ENCODE measurements around the gene MGLL.

Gene MGLL

DNA sequence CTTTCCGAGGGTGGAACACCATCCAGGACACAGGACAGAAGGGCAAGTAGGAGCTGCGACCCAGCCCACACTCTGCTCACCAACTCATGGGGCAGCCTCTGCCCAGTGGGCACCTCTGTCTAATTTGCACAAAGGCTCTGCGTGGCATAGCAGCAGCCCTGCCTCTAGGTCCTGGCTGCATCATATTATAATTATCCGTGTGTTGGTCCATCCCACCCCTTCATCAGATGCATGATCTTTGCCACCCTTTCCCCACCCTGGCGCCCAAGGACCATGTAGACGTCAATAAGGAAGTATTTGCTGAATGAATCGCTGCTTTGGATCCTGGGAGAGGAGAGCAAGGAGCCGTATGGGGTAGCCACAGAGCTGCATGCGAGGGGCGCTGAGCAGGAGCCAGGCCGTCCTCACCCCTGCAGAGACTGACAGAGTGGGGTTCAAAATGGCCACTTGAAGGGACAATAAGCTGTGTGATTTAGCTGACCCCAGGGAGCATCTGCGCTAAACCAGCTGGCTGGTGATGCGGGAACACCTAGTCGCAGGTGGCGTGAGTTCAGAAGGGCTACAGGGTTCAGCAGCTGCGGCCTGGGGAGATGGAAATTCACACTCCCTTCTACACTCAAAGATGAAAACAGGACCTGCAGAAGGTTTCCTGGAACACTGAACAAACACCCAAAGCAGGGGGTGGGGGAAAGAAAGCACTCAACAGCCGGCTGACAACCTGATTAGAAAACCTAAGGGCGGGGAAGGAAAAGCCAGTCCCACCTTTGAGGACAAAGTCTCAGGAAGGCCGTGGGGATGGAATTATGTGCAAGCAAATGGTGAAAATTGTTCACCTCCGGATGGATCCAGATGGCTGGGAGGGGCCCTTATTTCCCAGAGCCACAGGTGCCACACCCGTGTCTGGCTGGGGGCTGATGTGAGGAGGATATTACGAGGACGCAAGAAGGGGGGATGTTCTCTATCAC is 6.4 kb downstream of the MGLL start:
- Histone ChIP-seq H3K4me1 (ENCODE audit: control insufficient read depth in 5 of 5, insufficient read depth in 5 of 5, low read length in 5 of 5) (peaks cover 28 to 87% (median 79%) of the 10 kb centered on the region in 5 donors), H3K4me3 (ENCODE audit: low read depth in 1 of 5, low read length in 5 of 5) (peak overlapping the region in 2 of 5 donors; percentile 12 to 39), H3K27me3 (ENCODE audit: control insufficient read depth in 5 of 5, insufficient read depth in 4 of 5, low read length in 5 of 5) (no peaks in the 10 kb centered on the region), H3K27ac (ENCODE audit: low read depth, low read length) (peak overlapping the region; percentile 91), H3K36me3 (ENCODE audit: control insufficient read depth in 5 of 5, insufficient read depth in 5 of 5, low read length in 5 of 5) (peaks cover 16 to 86% (median 65%) of the 10 kb centered on the region in 5 donors), H3K9me3 (ENCODE audit: control insufficient read depth in 5 of 5, low read length in 5 of 5) (peaks cover 0 to 5% (median 0%) of the 10 kb centered on the region in 5 donors), H3K9ac (ENCODE audit: low read length in 5 of 5) (no peak overlapping the region)

DNA sequence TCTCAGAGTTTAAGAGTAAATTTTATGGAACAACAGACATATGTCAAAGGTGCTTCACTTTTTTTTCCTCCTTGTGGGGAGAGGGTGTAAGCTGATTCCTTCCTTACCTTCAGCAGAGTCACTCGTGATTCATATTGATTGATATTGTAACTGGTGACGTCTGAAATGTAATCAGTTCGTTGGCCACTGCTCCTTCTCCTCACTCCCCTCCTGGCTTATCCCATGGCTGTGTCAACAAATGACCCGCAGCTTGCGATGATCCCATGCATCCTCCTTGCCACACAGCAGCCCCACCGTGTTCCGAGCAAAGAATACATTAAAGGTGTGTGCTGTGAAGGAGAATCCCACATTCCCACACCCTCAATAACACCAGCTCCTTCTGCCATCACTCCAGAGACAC is 7.3 kb downstream of the MGLL start:
- Histone ChIP-seq H3K9ac (ENCODE audit: low read length in 5 of 5) (no peak overlapping the region), H3K27ac (ENCODE audit: low read depth, low read length) (peak overlapping the region; percentile 91), H3K9me3 (ENCODE audit: control insufficient read depth in 5 of 5, low read length in 5 of 5) (peaks cover 0 to 5% (median 0%) of the 10 kb centered on the region in 5 donors), H3K27me3 (ENCODE audit: control insufficient read depth in 5 of 5, insufficient read depth in 4 of 5, low read length in 5 of 5) (no peaks in the 10 kb centered on the region), H3K4me3 (ENCODE audit: low read depth in 1 of 5, low read length in 5 of 5) (peak overlapping the region in 1 of 5 donors; percentile 12), H3K36me3 (ENCODE audit: control insufficient read depth in 5 of 5, insufficient read depth in 5 of 5, low read length in 5 of 5) (peaks cover 19 to 94% (median 74%) of the 10 kb centered on the region in 5 donors), H3K4me1 (ENCODE audit: control insufficient read depth in 5 of 5, insufficient read depth in 5 of 5, low read length in 5 of 5) (peaks cover 28 to 86% (median 75%) of the 10 kb centered on the region in 5 donors)

- peaks cover 21 to 94% (median 77%) of the 10 kb centered on the region in 5 donors for H3K36me3 ChIP-seq (ENCODE audit: control insufficient read depth in 5 of 5, insufficient read depth in 5 of 5, low read length in 5 of 5)
- peaks cover 0 to 5% (median 0%) of the 10 kb centered on the region in 5 donors for H3K9me3 ChIP-seq (ENCODE audit: control insufficient read depth in 5 of 5, low read length in 5 of 5)
- peak overlapping the region in 1 of 5 donors; percentile 17 for H3K4me3 ChIP-seq (ENCODE audit: low read depth in 1 of 5, low read length in 5 of 5)
- H3K9ac ChIP-seq (ENCODE audit: low read length in 5 of 5), result no peak overlapping the region
- peak overlapping the region; percentile 91 for H3K27ac ChIP-seq (ENCODE audit: low read depth, low read length)
- no peaks in the 10 kb centered on the region for H3K27me3 ChIP-seq (ENCODE audit: control insufficient read depth in 5 of 5, insufficient read depth in 4 of 5, low read length in 5 of 5)
- peaks cover 30 to 79% (median 74%) of the 10 kb centered on the region in 5 donors for H3K4me1 ChIP-seq (ENCODE audit: control insufficient read depth in 5 of 5, insufficient read depth in 5 of 5, low read length in 5 of 5)
These were observed 8.0 kb downstream of the MGLL start for GRCh38 chr3:127814325-127814781.

- Histone ChIP-seq H3K9ac (ENCODE audit: low read length in 5 of 5) (no peak overlapping the region), H3K27me3 (ENCODE audit: control insufficient read depth in 5 of 5, insufficient read depth in 4 of 5, low read length in 5 of 5) (no peaks in the 10 kb centered on the region), H3K4me3 (ENCODE audit: low read depth in 1 of 5, low read length in 5 of 5) (no peak overlapping the region), H3K4me1 (ENCODE audit: control insufficient read depth in 5 of 5, insufficient read depth in 5 of 5, low read length in 5 of 5) (peaks cover 19 to 60% (median 53%) of the 10 kb centered on the region in 5 donors), H3K9me3 (ENCODE audit: control insufficient read depth in 5 of 5, low read length in 5 of 5) (peaks cover 0 to 5% (median 0%) of the 10 kb centered on the region in 5 donors), H3K36me3 (ENCODE audit: control insufficient read depth in 5 of 5, insufficient read depth in 5 of 5, low read length in 5 of 5) (peaks cover 27 to 93% (median 83%) of the 10 kb centered on the region in 5 donors), H3K27ac (ENCODE audit: low read depth, low read length) (no peak overlapping the region)
These were observed 10.2 kb downstream of the MGLL start for GRCh38 chr3:127812151-127812550.

GRCh38 chr3:127811717-127812116 is 10.6 kb downstream of the MGLL start:
- Histone ChIP-seq H3K4me3 (ENCODE audit: low read depth in 1 of 5, low read length in 5 of 5) (no peak overlapping the region), H3K27ac (ENCODE audit: low read depth, low read length) (no peak overlapping the region), H3K9ac (ENCODE audit: low read length in 5 of 5) (no peak overlapping the region)

DNA sequence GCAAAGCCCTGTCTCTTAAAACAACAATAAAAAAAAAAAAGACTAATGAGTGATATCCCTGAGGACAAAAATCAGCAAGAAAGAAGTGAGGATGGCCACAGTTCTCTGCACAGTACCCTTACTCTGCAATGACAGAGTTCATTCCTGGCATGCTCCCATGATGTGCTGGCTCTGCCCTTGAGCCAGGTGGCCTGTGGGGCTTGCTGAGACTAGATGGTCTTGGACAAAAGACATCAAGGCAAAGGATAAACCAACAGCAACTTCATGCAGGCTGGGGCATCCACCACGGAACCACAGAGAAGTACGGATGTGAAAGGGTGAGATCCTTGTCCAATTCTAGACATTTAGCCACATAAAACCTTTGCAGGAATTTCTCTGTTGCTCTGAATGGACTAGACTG is 12.7 kb downstream of the MGLL start:
- H3K27ac ChIP-seq (ENCODE audit: low read depth, low read length), result no peak overlapping the region
- no peak overlapping the region for H3K4me3 ChIP-seq (ENCODE audit: low read depth in 1 of 5, low read length in 5 of 5)
- peaks cover 24 to 90% (median 70%) of the 10 kb centered on the region in 5 donors for H3K36me3 ChIP-seq (ENCODE audit: control insufficient read depth in 5 of 5, insufficient read depth in 5 of 5, low read length in 5 of 5)
- H3K4me1 ChIP-seq (ENCODE audit: control insufficient read depth in 5 of 5, insufficient read depth in 5 of 5, low read length in 5 of 5), result peaks cover 13 to 45% (median 38%) of the 10 kb centered on the region in 5 donors
- no peak overlapping the region for H3K9ac ChIP-seq (ENCODE audit: low read length in 5 of 5)
- H3K9me3 ChIP-seq (ENCODE audit: control insufficient read depth in 5 of 5, low read length in 5 of 5), result peaks cover 0 to 5% (median 0%) of the 10 kb centered on the region in 5 donors
- H3K27me3 ChIP-seq (ENCODE audit: control insufficient read depth in 5 of 5, insufficient read depth in 4 of 5, low read length in 5 of 5), result no peaks in the 10 kb centered on the region

More at GRCh38 chr3:127811717-127812116, 10.6 kb downstream of the MGLL start:
- H3K4me1 ChIP-seq (ENCODE audit: control insufficient read depth in 5 of 5, insufficient read depth in 5 of 5, low read length in 5 of 5), result peaks cover 16 to 56% (median 49%) of the 10 kb centered on the region in 5 donors
- no peaks in the 10 kb centered on the region for H3K27me3 ChIP-seq (ENCODE audit: control insufficient read depth in 5 of 5, insufficient read depth in 4 of 5, low read length in 5 of 5)
- peaks cover 0 to 5% (median 0%) of the 10 kb centered on the region in 5 donors for H3K9me3 ChIP-seq (ENCODE audit: control insufficient read depth in 5 of 5, low read length in 5 of 5)
- peaks cover 27 to 90% (median 78%) of the 10 kb centered on the region in 5 donors for H3K36me3 ChIP-seq (ENCODE audit: control insufficient read depth in 5 of 5, insufficient read depth in 5 of 5, low read length in 5 of 5)

- H3K9ac ChIP-seq (ENCODE audit: low read length in 5 of 5), result no peak overlapping the region
- peaks cover 0 to 5% (median 0%) of the 10 kb centered on the region in 5 donors for H3K9me3 ChIP-seq (ENCODE audit: control insufficient read depth in 5 of 5, low read length in 5 of 5)
- H3K36me3 ChIP-seq (ENCODE audit: control insufficient read depth in 5 of 5, insufficient read depth in 5 of 5, low read length in 5 of 5), result peaks cover 24 to 91% (median 74%) of the 10 kb centered on the region in 5 donors
- H3K4me1 ChIP-seq (ENCODE audit: control insufficient read depth in 5 of 5, insufficient read depth in 5 of 5, low read length in 5 of 5), result peaks cover 10 to 43% (median 37%) of the 10 kb centered on the region in 5 donors
- no peaks in the 10 kb centered on the region for H3K27me3 ChIP-seq (ENCODE audit: control insufficient read depth in 5 of 5, insufficient read depth in 4 of 5, low read length in 5 of 5)
- H3K4me3 ChIP-seq (ENCODE audit: low read depth in 1 of 5, low read length in 5 of 5), result no peak overlapping the region
- no peak overlapping the region for H3K27ac ChIP-seq (ENCODE audit: low read depth, low read length)
These were observed 13.1 kb downstream of the MGLL start for GRCh38 chr3:127809211-127809610.

DNA sequence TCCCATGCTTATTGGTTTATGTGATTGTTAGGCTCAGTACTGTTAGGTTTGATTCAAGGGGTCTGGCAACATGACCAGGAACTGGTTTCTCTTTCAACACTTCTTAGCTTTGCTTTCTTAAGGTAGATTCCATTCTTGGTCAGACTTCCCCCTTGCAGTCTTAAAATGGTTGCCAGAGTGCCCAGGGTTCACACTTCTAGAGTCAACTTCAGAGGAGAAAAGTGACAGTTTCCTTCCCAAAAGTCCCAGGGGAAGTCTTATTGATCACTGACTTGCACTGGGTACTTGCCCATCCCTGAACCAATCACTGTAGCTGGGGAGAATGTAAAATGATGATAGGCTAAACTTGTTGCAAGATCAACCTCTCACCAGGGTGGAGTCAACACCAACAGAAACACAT is 14.1 kb downstream of the MGLL start:
- H3K4me1 ChIP-seq (ENCODE audit: control insufficient read depth in 5 of 5, insufficient read depth in 5 of 5, low read length in 5 of 5), result peaks cover 5 to 40% (median 35%) of the 10 kb centered on the region in 5 donors
- H3K4me3 ChIP-seq (ENCODE audit: low read depth in 1 of 5, low read length in 5 of 5), result no peak overlapping the region

GRCh38 chr3:127805026-127805753 is 17.1 kb downstream of the MGLL start:
- H3K4me1 ChIP-seq (ENCODE audit: control insufficient read depth in 5 of 5, insufficient read depth in 5 of 5, low read length in 5 of 5), result peaks cover 5 to 40% (median 27%) of the 10 kb centered on the region in 5 donors
- H3K27ac ChIP-seq (ENCODE audit: low read depth, low read length), result peak overlapping the region; percentile 63
- H3K27me3 ChIP-seq (ENCODE audit: control insufficient read depth in 5 of 5, insufficient read depth in 4 of 5, low read length in 5 of 5), result no peaks in the 10 kb centered on the region
- peak overlapping the region in 1 of 5 donors; percentile 6 for H3K9ac ChIP-seq (ENCODE audit: low read length in 5 of 5)
- H3K9me3 ChIP-seq (ENCODE audit: control insufficient read depth in 5 of 5, low read length in 5 of 5), result no peaks in the 10 kb centered on the region
- H3K36me3 ChIP-seq (ENCODE audit: control insufficient read depth in 5 of 5, insufficient read depth in 5 of 5, low read length in 5 of 5), result peaks cover 14 to 74% (median 57%) of the 10 kb centered on the region in 5 donors
- H3K4me3 ChIP-seq (ENCODE audit: low read depth in 1 of 5, low read length in 5 of 5), result no peak overlapping the region

More for the DNA sequence above, 14.1 kb downstream of the MGLL start:
- Histone ChIP-seq H3K9me3 (ENCODE audit: control insufficient read depth in 5 of 5, low read length in 5 of 5) (peaks cover 0 to 5% (median 0%) of the 10 kb centered on the region in 5 donors), H3K27me3 (ENCODE audit: control insufficient read depth in 5 of 5, insufficient read depth in 4 of 5, low read length in 5 of 5) (no peaks in the 10 kb centered on the region), H3K9ac (ENCODE audit: low read length in 5 of 5) (no peak overlapping the region), H3K27ac (ENCODE audit: low read depth, low read length) (no peak overlapping the region), H3K36me3 (ENCODE audit: control insufficient read depth in 5 of 5, insufficient read depth in 5 of 5, low read length in 5 of 5) (peaks cover 24 to 89% (median 72%) of the 10 kb centered on the region in 5 donors)

Measured in subcutaneous abdominal adipose tissue (tissue), 5 donors.